Smooth muscle cell (in vitro differentiated cells): ENCODE measurements around the gene DCTN4. TPM values are rescaled to one million over a fixed set of nuclear protein-coding genes. Genes with fewer than 3 reads are reported as not detected.

Experiments
- DNase-seq: peaks from one replicate; lab custom pipeline; 2025; ENCODE audit not compliant: unreplicated experiment; lab: John Stamatoyannopoulos, UW
- H2AFZ ChIP-seq: fragments of 200-600 bp; sonication (generic); 2 replicates; pipeline ENCODE4 v1.6.0; 2016; ENCODE audit warnings: antibody characterized with exemption, low read depth, mild to moderate bottlenecking
- H3F3A ChIP-seq: fragments of 200-600 bp; sonication (generic); 2 replicates; pipeline ENCODE4 v1.6.0; 2017; ENCODE audit warnings: antibody characterized with exemption, low read depth
- H3K27ac ChIP-seq: fragments of 200-600 bp; sonication (generic); 2 replicates; pipeline ENCODE4 v1.5.1; 2016; ENCODE audit warnings: low read depth, mild to moderate bottlenecking
- H3K27me3 ChIP-seq: fragments of 200-600 bp; sonication (generic); 2 replicates; pipeline ENCODE4 v1.6.1; 2016; ENCODE audit warnings: low read depth, mild to moderate bottlenecking
- H3K36me3 ChIP-seq: fragments of 200-600 bp; sonication (generic); 2 replicates; pipeline ENCODE4 v1.5.1; 2016; ENCODE audit warnings: low read depth
- H3K4me1 ChIP-seq: fragments of 200-600 bp; sonication (generic); 2 replicates; pipeline ENCODE4 v1.5.1; 2016; ENCODE audit warnings: low read depth
- H3K4me2 ChIP-seq: fragments of 200-600 bp; sonication (generic); 2 replicates; pipeline ENCODE4 v1.6.0; 2016; ENCODE audit warnings: mild to moderate bottlenecking
- H3K4me3 ChIP-seq: fragments of 200-600 bp; sonication (generic); 2 replicates; pipeline ENCODE4 v1.5.1; 2016; ENCODE audit warnings: mild to moderate bottlenecking
- H3K79me2 ChIP-seq: fragments of 200-600 bp; sonication (generic); 2 replicates; pipeline ENCODE4 v1.6.0; 2016; ENCODE audit warnings: low read depth, mild to moderate bottlenecking
- H3K9ac ChIP-seq: fragments of 200-600 bp; sonication (generic); 2 replicates; pipeline ENCODE4 v1.6.0; 2016; ENCODE audit warnings: low read depth
- H3K9me3 ChIP-seq: fragments of 200-600 bp; sonication (generic); replicated peaks from 2 replicates; pipeline ENCODE4 v1.5.1; 2016; ENCODE audit warnings: low read depth
- H4K20me1 ChIP-seq: fragments of 200-600 bp; sonication (generic); 2 replicates; pipeline ENCODE4 v1.6.0; 2016; ENCODE audit warnings: low read depth
- WGBS: methylation state at CpG from one replicate; pipeline ENCODE4 v1.1.7; 2016; ENCODE audit warnings: low lambda C conversion rate; 5-methylcytosine and 5-hydroxymethylcytosine counted together
- polyA plus RNA-seq: library from polyadenylated mRNA; unstranded; fragments of >200 nt; fragmentation: Nextera tagmentation; extraction: Ambion mirVana; gene quantifications from 2 replicates; pipeline ENCODE4 v1.2.1, GENCODE V29; 2016
- total RNA-seq: library from RNA; depleted of rRNA; stranded (reverse); fragments of >200 nt; gene quantifications from 2 replicates; pipeline ENCODE4 v1.2.3, GENCODE V29; 2014
- TF ChIP-seq, protein P1 (sequence below): fragments of 200-600 bp; sonication (generic); IDR thresholded peaks from 2 replicates; pipeline ENCODE4 v1.5.1; 2017; ENCODE audit warnings: borderline replicate concordance, mild to moderate bottlenecking, antibody characterized with exemption; ENCODE audit not compliant: insufficient read depth, poor library complexity, severe bottlenecking

Gene DCTN4
- total and polyA plus RNA-seq, 2 experiments from 2014 or later, result 38.7 to 77.7 TPM

DNA sequence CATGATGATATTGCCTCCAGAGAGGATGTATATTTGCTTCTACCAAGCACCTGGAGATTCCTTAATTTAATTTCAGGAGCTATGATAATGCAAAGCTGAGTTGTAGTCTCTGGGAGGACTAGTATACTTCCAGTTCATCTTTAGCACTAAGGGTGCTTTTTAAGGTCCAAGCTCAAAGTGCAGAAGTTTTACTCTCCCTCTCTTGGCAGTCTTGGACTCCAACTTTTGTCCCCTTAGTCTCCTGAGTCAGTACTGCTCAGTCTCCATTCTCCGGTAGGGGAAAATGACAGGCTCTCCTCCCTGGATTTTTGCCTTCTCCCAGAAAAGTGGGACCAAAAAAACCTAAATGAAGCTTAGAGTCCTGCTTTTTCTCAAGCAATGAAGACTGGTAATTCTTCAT lies 28.1 kb upstream of the DCTN4 start:
- Histone ChIP-seq H3F3A (peaks cover 60% of the 10 kb centered on the region), H3K27ac (peak overlapping the region; percentile 98), H4K20me1 (no peaks in the 10 kb centered on the region), H3K4me1 (peaks cover 73% of the 10 kb centered on the region), H3K4me2 (peak overlapping the region; percentile 80), H3K27me3 (no peaks in the 10 kb centered on the region), H3K9ac (peak overlapping the region; percentile 59), H3K4me3 (peak overlapping the region; percentile 24), H3K9me3 (no peaks in the 10 kb centered on the region), H3K79me2 (peaks cover 88% of the 10 kb centered on the region), H3K36me3 (no peaks in the 10 kb centered on the region), H2AFZ (no peak overlapping the region)
- WGBS, result 70% methylated on average over 1 of the region's 1 CpG
- TF ChIP-seq, protein P1, sequence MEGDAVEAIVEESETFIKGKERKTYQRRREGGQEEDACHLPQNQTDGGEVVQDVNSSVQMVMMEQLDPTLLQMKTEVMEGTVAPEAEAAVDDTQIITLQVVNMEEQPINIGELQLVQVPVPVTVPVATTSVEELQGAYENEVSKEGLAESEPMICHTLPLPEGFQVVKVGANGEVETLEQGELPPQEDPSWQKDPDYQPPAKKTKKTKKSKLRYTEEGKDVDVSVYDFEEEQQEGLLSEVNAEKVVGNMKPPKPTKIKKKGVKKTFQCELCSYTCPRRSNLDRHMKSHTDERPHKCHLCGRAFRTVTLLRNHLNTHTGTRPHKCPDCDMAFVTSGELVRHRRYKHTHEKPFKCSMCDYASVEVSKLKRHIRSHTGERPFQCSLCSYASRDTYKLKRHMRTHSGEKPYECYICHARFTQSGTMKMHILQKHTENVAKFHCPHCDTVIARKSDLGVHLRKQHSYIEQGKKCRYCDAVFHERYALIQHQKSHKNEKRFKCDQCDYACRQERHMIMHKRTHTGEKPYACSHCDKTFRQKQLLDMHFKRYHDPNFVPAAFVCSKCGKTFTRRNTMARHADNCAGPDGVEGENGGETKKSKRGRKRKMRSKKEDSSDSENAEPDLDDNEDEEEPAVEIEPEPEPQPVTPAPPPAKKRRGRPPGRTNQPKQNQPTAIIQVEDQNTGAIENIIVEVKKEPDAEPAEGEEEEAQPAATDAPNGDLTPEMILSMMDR, result no peak
- DNase-seq, result no peak

DNA sequence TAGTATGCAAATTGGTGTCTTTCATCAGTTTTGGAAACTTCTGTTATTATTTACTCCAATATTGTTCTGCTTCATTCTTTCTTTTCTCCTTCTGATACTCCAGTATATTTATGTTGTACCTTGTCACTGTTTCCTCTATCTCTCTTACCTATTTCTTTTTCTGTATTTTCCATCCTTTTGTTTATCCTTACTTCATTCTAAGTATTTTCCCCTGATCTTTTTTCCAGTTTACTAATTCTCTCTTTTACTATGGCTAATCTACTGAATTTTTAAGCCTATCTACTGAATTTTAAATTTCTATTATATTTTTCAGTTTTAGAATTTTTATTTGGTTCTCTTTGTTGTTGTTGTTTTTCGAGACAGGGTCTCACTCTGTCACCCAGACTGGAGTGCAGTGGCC lies 27.1 kb upstream of the DCTN4 start:
- Histone ChIP-seq H3K27me3 (no peaks in the 10 kb centered on the region), H2AFZ (no peak overlapping the region), H3K36me3 (no peaks in the 10 kb centered on the region), H3K79me2 (peaks cover 83% of the 10 kb centered on the region), H3K4me3 (no peak overlapping the region), H3K9me3 (no peaks in the 10 kb centered on the region), H3K9ac (no peak overlapping the region), H4K20me1 (no peaks in the 10 kb centered on the region), H3K27ac (peak overlapping the region; percentile 98), H3K4me2 (peak overlapping the region; percentile 80), H3F3A (peaks cover 57% of the 10 kb centered on the region), H3K4me1 (peaks cover 68% of the 10 kb centered on the region)
- 94% methylated on average over 1 of the region's 1 CpG for WGBS
- TF ChIP-seq, protein P1, result no peak
- DNase-seq, result no peak

DNA sequence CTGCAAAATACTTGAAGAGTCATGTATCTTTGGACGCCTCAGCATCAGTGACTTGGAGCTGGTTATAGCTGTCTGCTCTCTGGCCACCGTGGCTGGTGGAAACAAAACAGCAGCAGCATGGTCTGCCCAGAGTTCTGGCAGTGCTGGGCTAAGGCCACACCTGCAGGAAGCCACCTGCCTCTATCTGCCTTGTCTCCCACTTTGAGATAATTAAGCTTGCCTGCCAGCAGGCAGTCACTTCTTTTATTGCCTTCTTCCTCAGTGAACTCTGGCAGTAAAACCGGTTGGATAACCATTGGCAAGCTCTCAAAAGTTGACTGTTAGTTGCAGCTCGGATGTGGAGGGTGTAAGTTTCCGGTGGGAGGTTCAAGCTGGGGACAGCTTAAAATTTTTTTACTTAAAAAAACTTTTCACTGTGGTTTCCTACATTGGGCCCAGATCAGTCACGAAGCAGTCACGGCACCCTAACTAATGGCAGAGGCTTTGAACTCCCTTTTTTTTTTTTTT lies 24.7 kb upstream of the DCTN4 start:
- TF ChIP-seq, protein P1, result no peak
- H4K20me1 ChIP-seq, result peaks cover 6% of the 10 kb centered on the region
- no peaks in the 10 kb centered on the region for H3K9me3 ChIP-seq
- H3K36me3 ChIP-seq, result no peaks in the 10 kb centered on the region
- H3K9ac ChIP-seq, result peak overlapping the region; percentile 79
- H3F3A ChIP-seq, result peaks cover 61% of the 10 kb centered on the region
- H3K79me2 ChIP-seq, result peaks cover 89% of the 10 kb centered on the region
- no peaks in the 10 kb centered on the region for H3K27me3 ChIP-seq
- peak overlapping the region; percentile 98 for H3K27ac ChIP-seq
- peak overlapping the region; percentile 12 for H3K4me3 ChIP-seq
- peak overlapping the region; percentile 96 for H3K4me2 ChIP-seq
- no peak for DNase-seq
- H3K4me1 ChIP-seq, result peaks cover 49% of the 10 kb centered on the region
- 6% methylated on average over 7 of the region's 7 CpGs for WGBS
- no peak overlapping the region for H2AFZ ChIP-seq

DNA sequence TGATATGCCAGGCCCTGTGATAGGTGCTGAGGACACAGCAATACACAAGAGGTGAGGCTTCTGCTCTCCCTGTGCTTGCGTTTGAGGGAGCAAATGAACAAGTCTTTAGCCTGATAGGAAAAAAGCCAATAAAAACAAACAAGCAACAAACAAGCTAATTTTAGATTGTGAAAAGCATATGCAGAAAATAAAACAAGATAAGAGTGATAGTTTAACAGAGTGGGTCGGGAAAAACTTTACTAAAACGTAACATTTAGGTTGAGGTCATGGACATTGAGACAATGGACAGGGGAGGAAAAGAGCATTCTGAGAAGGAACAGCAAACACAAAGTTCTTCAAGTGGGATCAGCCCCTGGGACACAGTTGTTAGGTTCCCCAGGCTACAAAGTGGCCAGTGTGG lies 24.0 kb upstream of the DCTN4 start:
- DNase-seq, result no peak
- H3K4me2 ChIP-seq, result peak overlapping the region; percentile 96
- 22% methylated on average over 3 of the region's 3 CpGs for WGBS
- peaks cover 89% of the 10 kb centered on the region for H3K79me2 ChIP-seq
- no peaks in the 10 kb centered on the region for H3K36me3 ChIP-seq
- H3K27ac ChIP-seq, result peak overlapping the region; percentile 98
- no peaks in the 10 kb centered on the region for H3K27me3 ChIP-seq
- H3K4me3 ChIP-seq, result peak overlapping the region; percentile 92
- peaks cover 67% of the 10 kb centered on the region for H3F3A ChIP-seq
- peaks cover 51% of the 10 kb centered on the region for H3K4me1 ChIP-seq
- peaks cover 6% of the 10 kb centered on the region for H4K20me1 ChIP-seq
- TF ChIP-seq, protein P1, result no peak
- no peaks in the 10 kb centered on the region for H3K9me3 ChIP-seq
- peak overlapping the region; percentile 79 for H3K9ac ChIP-seq
- H2AFZ ChIP-seq, result no peak overlapping the region
